ENCODE results near the gene MAPKAPK5. TPM values are rescaled to one million over a fixed set of nuclear protein-coding genes. Genes with fewer than 3 reads are reported as not detected.

MAPKAPK5 gene
- total and polyA plus RNA-seq, 9 of the 15 experiments (the other 6 are each of a cell fraction or from before 2014, with no cell fraction given), result 11.6 to 72.1 (median 60.4) TPM

DNA sequence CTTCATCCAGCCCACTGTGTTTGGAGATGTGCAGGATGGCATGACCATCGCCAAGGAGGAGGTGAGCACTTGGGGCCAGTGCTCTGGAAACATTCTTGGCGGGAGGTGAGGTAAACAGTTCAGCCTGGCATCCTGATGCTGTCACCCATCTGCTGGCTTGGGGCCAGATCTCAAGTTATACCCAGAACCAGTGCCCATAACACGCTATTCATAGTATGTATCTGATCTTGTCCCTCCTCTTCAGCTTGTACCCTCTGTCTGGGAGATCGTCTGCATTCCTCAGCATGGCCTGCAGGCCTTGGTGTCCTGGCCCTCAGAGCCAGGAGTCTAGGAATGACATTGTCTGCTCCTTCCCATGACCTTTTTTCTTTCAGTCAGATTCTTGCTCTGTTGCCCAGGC lies 43.8 kb upstream of the MAPKAPK5 start:
- FAIRE-seq (no peak), ATAC-seq (no peak), DNase-seq (ENCODE audit: extremely low read depth in 1 of 4, low spot score in 3 of 4) (no peak)
- Histone ChIP-seq H3K9me3 (replicated peaks; ENCODE audit: control insufficient read depth, insufficient read depth, low read depth, low read length) (no peaks in the 10 kb centered on the region), H4K20me1 (replicated peaks; ENCODE audit: control insufficient read depth, insufficient read depth, low read length) (no peaks in the 10 kb centered on the region), H3K4me3 (no peak overlapping the region), H3K27ac (ENCODE audit: extremely low read depth, low read depth, low read length) (no peak overlapping the region), H2AFZ (ENCODE audit: low read depth, low read length) (no peak overlapping the region), H3K9me1 (ENCODE audit: control insufficient read depth, insufficient read depth, low read length) (no peaks in the 10 kb centered on the region), H3K79me2 (ENCODE audit: control insufficient read depth, insufficient read depth, low read length) (no peaks in the 10 kb centered on the region), H3K4me1 (replicated peaks in 1 of 2; ENCODE audit: control insufficient read depth in 2 of 2, insufficient read depth in 2 of 2, low read length in 2 of 2) (no peaks in the 10 kb centered on the region), H3K27me3 (ENCODE audit: control insufficient read depth in 2 of 2, insufficient read depth in 2 of 2, low read length in 2 of 2) (no peaks in the 10 kb centered on the region), H3K36me3 (ENCODE audit: control insufficient read depth, insufficient read depth, low read length) (peaks cover 11% of the 10 kb centered on the region; the same call in 2 of the 3 replicates), H3K4me2 (ENCODE audit: insufficient read depth, low read length) (no peak overlapping the region), H3K9ac (ENCODE audit: insufficient read depth in 1 of 2, low read depth in 2 of 2, low read length in 2 of 2) (peak overlapping the region in 1 of 2 experiments; percentile 60; a peak in 1 of 4 replicates)
- no TSS peak for BruUV-seq (replicated peaks)
- WGBS (ENCODE audit: insufficient coverage, low coverage, missing lambda C conversion rate), result 47% methylated on average over 4 of the region's 4 CpGs
- in situ Hi-C loops (cut with MboI) (no loop called here), intact Hi-C loops (cut with micrococcal nuclease) (no loop called here)
- POLR2A ChIA-PET, result no interaction called here
- CTCF ChIA-PET (ENCODE audit: low intra/inter-chr PET ratio), result no interaction called here
- TF ChIP-seq NFIC (IDR thresholded peaks at IDR 0.05), result peak; percentile 39; the same call in 1 of the 2 replicates
- TF ChIP-seq, protein P1, sequence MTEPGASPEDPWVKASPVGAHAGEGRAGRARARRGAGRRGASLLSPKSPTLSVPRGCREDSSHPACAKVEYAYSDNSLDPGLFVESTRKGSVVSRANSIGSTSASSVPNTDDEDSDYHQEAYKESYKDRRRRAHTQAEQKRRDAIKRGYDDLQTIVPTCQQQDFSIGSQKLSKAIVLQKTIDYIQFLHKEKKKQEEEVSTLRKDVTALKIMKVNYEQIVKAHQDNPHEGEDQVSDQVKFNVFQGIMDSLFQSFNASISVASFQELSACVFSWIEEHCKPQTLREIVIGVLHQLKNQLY (CRISPR knock-in tag; conservative IDR thresholded peaks at IDR 0.05), result no peak

DNA sequence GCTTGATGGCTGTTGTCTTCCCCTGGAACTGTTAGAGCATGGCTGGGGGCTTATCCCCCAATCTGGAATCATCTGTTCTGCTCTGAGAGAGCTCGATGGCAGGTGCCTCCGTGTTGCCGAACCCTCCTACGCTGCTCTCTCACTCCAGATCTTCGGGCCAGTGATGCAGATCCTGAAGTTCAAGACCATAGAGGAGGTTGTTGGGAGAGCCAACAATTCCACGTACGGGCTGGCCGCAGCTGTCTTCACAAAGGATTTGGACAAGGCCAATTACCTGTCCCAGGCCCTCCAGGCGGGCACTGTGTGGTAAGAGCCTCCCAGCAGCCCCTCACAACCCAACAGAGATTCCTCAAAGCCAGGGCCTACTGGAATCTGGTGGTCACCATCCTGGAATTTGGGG lies 42.3 kb upstream of the MAPKAPK5 start:
- Histone ChIP-seq H3K4me1 (replicated peaks in 1 of 2; ENCODE audit: control insufficient read depth in 2 of 2, insufficient read depth in 2 of 2, low read length in 2 of 2) (no peaks in the 10 kb centered on the region), H3K79me2 (ENCODE audit: control insufficient read depth, insufficient read depth, low read length) (no peaks in the 10 kb centered on the region), H3K27me3 (ENCODE audit: control insufficient read depth in 2 of 2, insufficient read depth in 2 of 2, low read length in 2 of 2) (no peaks in the 10 kb centered on the region), H4K20me1 (replicated peaks; ENCODE audit: control insufficient read depth, insufficient read depth, low read length) (no peaks in the 10 kb centered on the region), H3K9me3 (replicated peaks; ENCODE audit: control insufficient read depth, insufficient read depth, low read depth, low read length) (no peaks in the 10 kb centered on the region), H3K36me3 (ENCODE audit: control insufficient read depth, insufficient read depth, low read length) (peaks cover 11% of the 10 kb centered on the region; the same call in 2 of the 3 replicates), H3K4me2 (ENCODE audit: insufficient read depth, low read length) (no peak overlapping the region), H3K9me1 (ENCODE audit: control insufficient read depth, insufficient read depth, low read length) (no peaks in the 10 kb centered on the region), H3K9ac (ENCODE audit: insufficient read depth in 1 of 2, low read depth in 2 of 2, low read length in 2 of 2) (no peak overlapping the region), H2AFZ (ENCODE audit: low read depth, low read length) (no peak overlapping the region), H3K4me3 (no peak overlapping the region), H3K27ac (ENCODE audit: extremely low read depth, low read depth, low read length) (no peak overlapping the region)
- in situ Hi-C loops (cut with MboI) (no loop called here), intact Hi-C loops (cut with micrococcal nuclease) (no loop called here)
- no peak for FAIRE-seq
- no peak for ATAC-seq
- no peak for DNase-seq (ENCODE audit: extremely low read depth in 1 of 4, low spot score in 3 of 4)
- TF ChIP-seq ZNF311 (CRISPR knock-in tag; IDR thresholded peaks at IDR 0.05) (no peak), SIN3A (IDR thresholded peaks at IDR 0.05; ENCODE audit: borderline replicate concordance in 2 of 2, control insufficient read depth in 1 of 2, low read depth in 2 of 2, low read length in 2 of 2) (no peak), HDGF (IDR thresholded peaks at IDR 0.05) (no peak), NR4A1 (CRISPR knock-in tag; IDR thresholded peaks at IDR 0.05) (no peak), NR4A1 (tag; IDR thresholded peaks at IDR 0.05) (no peak), RBM14 (IDR thresholded peaks at IDR 0.05; ENCODE audit: borderline replicate concordance, insufficient read depth, low read depth, low read length) (no peak), MTA2 (IDR thresholded peaks at IDR 0.05; ENCODE audit: low read depth) (no peak), SMARCA5 (IDR thresholded peaks at IDR 0.05) (no peak), NELFE (IDR thresholded peaks at IDR 0.05; ENCODE audit: insufficient read depth, insufficient read length) (no peak), SMC3 (conservative IDR thresholded peaks at IDR 0.05; ENCODE audit: insufficient read depth, low read depth, low read length) (no peak), STAG1 (CRISPR knock-in tag; IDR thresholded peaks at IDR 0.05; ENCODE audit: borderline replicate concordance) (no peak)
- TF ChIP-seq, protein P2, sequence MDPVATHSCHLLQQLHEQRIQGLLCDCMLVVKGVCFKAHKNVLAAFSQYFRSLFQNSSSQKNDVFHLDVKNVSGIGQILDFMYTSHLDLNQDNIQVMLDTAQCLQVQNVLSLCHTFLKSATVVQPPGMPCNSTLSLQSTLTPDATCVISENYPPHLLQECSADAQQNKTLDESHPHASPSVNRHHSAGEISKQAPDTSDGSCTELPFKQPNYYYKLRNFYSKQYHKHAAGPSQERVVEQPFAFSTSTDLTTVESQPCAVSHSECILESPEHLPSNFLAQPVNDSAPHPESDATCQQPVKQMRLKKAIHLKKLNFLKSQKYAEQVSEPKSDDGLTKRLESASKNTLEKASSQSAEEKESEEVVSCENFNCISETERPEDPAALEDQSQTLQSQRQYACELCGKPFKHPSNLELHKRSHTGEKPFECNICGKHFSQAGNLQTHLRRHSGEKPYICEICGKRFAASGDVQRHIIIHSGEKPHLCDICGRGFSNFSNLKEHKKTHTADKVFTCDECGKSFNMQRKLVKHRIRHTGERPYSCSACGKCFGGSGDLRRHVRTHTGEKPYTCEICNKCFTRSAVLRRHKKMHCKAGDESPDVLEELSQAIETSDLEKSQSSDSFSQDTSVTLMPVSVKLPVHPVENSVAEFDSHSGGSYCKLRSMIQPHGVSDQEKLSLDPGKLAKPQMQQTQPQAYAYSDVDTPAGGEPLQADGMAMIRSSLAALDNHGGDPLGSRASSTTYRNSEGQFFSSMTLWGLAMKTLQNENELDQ (CRISPR knock-in tag; IDR thresholded peaks at IDR 0.05; ENCODE audit: borderline replicate concordance), result no peak
- ChIA-PET CTCF (ENCODE audit: low intra/inter-chr PET ratio) (no interaction called here), POLR2A (interaction anchor here (0.5 to 1.2 kb wide), 5 partner anchors 10 to 126 kb away, joined by 3 to 4 read pairs (median 3); no protein-coding TSS in a partner anchor)
- BruUV-seq (replicated peaks), result no TSS peak
- 70% methylated on average over 9 of the region's 9 CpGs for WGBS (ENCODE audit: insufficient coverage, low coverage, missing lambda C conversion rate)
